ES-I3 (cell line): ENCODE results near the gene MIS12.

Experiments used
- H3K36me3 ChIP-seq: 2 replicates; pipeline ENCODE4 v1.6.1; 2013; ENCODE audit warnings: mild to moderate bottlenecking, low read length, control low read depth, moderate library complexity; ENCODE audit not compliant: insufficient read depth
- H3K4me1 ChIP-seq: 2 replicates; pipeline ENCODE4 v1.6.1; 2013; ENCODE audit warnings: mild to moderate bottlenecking, control low read depth, low read length; ENCODE audit not compliant: insufficient read depth
- H3K9ac ChIP-seq: 2 replicates; pipeline ENCODE4 v1.6.1; 2013; ENCODE audit warnings: low read depth, mild to moderate bottlenecking, low read length, moderate library complexity
- H3K9me3 ChIP-seq: 2 replicates; pipeline ENCODE4 v1.6.1; 2013; ENCODE audit warnings: mild to moderate bottlenecking, low read length, moderate library complexity; ENCODE audit not compliant: control insufficient read depth, insufficient read depth

Gene MIS12

GRCh38 chr17:5535436-5535835, 49.1 kb downstream of the MIS12 start:
- H3K36me3 ChIP-seq, result no peaks in the 10 kb centered on the region
- no peaks in the 10 kb centered on the region for H3K9me3 ChIP-seq
- H3K9ac ChIP-seq, result no peak overlapping the region
- no peaks in the 10 kb centered on the region for H3K4me1 ChIP-seq

DNA sequence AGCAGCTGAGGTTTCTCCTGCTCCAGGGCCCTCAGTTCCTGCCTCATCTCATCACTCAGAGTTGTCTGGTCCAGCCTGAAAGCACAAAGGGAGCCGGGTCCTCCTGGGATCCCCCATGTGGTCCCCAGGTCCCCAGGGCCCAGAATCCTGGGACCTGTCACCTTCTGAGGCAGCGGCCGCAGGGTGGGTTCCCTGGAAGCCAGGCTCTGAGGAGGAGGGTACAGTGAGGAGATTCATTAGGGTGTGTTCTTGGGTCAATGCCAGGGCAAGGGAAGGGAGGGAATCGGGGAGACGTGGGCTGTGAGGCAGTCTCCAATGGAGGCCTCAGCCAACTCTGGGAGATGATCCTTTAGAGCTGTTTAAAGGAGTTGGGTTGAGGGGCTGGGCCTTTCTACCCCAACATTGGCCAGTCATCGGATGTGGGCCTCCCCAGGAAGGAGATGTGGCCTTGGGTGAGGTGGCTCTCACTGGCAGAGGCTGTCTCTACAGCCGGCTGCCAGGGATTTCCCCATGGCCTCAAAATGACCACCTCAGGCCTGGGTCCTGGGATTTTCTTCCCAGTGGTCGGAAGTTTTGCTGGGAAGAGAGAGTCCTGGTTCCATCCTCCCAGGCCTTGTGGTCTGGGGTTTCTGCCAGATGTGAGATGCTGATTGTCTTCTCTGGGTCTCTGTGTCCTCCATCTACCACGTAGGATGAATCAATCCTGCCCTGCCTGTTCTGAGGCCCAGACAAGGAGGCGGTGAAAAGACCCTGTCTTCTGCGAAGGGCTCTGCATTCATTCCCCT, 50.7 kb downstream of the MIS12 start:
- Histone ChIP-seq H3K36me3 (no peaks in the 10 kb centered on the region), H3K4me1 (no peaks in the 10 kb centered on the region), H3K9ac (no peak overlapping the region), H3K9me3 (no peaks in the 10 kb centered on the region)

- Histone ChIP-seq H3K9me3 (no peaks in the 10 kb centered on the region), H3K4me1 (no peaks in the 10 kb centered on the region), H3K9ac (no peak overlapping the region), H3K36me3 (no peaks in the 10 kb centered on the region)
These were observed 52.9 kb downstream of the MIS12 start for GRCh38 chr17:5539286-5539685.

DNA sequence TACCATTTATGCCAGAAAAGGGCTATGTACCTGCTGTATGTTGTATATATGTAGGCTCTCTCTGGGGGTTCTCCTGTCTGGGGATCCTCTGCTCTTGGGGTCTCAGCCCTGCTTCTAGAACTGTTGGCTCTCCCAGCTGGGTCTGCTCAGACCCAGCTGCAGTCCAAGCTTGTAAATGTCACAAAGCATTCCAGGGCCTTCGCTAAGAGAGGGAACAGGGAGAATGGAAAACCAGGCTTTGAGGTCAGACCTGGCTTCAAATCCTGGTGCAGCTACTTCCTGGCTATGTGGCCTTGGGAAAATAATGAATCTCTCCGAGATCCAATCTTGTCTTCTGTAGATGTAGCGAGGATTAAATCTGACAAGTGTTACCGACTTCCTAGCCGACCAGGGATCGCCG, 54.0 kb downstream of the MIS12 start:
- Histone ChIP-seq H3K9me3 (no peaks in the 10 kb centered on the region), H3K36me3 (no peaks in the 10 kb centered on the region), H3K9ac (no peak overlapping the region), H3K4me1 (no peaks in the 10 kb centered on the region)
